C4-2B (cell line): ENCODE measurements around the gene GGA1.

Experiments used
- CTCF ChIP-seq: fragments of 450-650 bp; conservative IDR thresholded peaks from 2 replicates; pipeline ENCODE4 v1.5.1; 2017; ENCODE audit warnings: mild to moderate bottlenecking
- ZFX ChIP-seq: fragments of 450-650 bp; IDR thresholded peaks from 2 replicates; pipeline ENCODE4 v1.6.1; 2017

DNA sequence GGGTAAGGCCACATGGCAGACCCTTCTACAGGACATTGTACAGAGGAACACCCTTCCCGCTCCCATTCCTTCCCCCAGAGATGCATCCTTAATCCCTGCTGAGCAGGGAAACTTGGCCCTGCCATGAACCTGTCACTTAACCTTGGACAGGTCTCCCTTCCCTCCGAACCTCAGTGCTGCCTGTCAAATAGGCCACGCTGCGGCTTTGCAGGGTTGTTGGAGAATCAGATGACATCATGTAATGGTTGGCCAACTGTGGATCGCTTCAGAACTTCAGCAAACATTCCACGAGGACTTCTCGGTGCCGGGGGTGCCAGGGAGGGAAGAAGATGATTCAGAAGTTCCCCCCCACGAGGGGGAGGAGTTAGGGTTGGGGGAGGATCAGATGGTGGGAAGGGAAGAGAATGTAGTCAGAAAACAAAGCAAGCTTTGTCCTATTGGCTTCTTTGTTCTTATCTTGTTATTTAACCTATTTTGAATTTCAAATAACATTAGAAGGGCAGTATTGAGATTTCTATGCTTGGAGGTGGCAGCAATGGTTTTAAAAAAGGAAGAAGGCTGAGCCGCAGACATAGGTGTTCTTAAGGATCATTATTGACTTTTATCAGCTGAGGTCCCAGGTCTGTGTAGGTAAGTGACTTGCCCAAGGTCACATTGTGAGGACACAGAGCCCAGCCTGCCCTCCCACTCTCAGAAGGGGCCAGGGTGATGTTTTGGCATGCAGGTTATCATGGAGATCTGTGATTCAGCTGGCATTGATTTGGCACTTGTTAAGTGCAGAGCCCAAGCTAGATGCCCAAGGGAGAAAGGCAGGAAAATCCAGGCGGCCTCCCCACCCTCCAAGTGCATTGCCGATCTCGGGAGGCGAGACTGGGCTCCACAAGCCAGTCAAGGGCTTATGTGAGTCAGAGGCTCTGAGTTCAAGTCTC, 45.2 kb upstream of the GGA1 start:
- TF ChIP-seq CTCF = no peak
- no peak for TF ChIP-seq ZFX
